NCI-H345 treated with DMSO at 0.1 percent for 48 hours (cell line): ENCODE results near the gene SORT1.
A peak's percentile ranks its signal among the peaks of the same experiment; 100 is the strongest.
"Not testable (repeated sequence)": the region's sequence is repeated elsewhere in the genome, so short reads cannot be mapped to it uniquely, and the experiment has no call there.

Experiments used
- DNase-seq: peaks from one replicate; lab custom pipeline; 2025; ENCODE audit not compliant: unreplicated experiment; lab: John Stamatoyannopoulos, UW

The SORT1 gene

GRCh38 chr1:109383087-109383779 is 14.5 kb downstream of the SORT1 start:
- DNase-seq: no peak

DNA sequence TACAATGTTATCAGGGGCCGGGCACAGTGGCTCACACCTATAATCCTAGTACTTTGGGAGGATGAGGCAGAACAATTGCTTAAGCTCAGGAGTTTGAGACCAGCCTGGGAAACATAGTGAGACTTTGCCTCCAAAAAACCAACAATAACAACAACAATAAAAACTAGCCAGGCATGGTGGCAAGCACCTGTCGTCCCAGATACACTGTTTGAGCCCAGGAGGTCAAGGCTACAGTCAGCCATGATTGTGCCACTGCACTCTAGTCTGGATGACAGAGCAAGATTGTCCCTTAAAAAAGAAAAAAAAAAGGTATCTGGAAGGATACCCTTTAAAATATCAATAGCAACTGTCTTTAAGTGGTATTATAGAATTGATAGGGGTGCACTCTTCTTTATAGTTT is 16.1 kb downstream of the SORT1 start:
- no peak for DNase-seq

DNA sequence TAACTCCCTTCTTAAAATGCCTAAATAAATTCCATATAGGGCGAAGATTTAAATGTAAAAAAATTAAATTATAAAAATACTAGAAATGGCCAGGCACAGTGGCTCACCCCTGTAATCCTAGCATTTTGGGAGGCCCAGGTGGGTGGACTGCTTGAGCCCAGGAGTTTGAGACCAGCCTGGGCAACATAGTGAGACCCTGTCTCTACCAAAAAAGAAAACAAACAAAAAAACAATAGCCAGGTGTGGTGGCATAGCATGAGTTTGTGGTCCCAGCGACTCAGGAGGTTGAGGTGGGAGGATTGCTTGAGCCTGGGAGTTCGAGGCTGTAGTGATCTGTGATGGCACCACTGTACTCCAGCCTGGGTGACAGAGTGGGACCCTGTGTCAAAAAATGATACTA is 17.8 kb downstream of the SORT1 start:
- DNase-seq: no peak

DNA sequence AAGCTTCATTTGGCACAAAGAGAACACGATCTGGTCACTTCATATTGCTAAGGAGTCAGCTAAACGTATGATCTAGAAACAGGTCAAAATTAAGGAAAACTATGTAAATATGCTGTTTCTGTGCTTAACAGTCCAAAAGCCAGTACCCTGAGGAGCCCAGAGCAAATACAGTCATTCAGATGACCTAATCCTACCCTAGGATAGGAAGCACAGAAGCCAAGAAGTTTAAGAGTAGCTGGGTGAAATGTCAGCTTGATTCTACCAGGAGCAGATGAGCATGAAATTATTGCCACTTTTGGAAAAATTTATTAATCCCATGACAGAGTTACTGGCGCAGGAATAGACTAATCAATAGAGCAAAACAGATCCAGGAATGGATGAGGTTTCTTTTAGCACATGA is 18.3 kb downstream of the SORT1 start:
- no peak for DNase-seq

DNA sequence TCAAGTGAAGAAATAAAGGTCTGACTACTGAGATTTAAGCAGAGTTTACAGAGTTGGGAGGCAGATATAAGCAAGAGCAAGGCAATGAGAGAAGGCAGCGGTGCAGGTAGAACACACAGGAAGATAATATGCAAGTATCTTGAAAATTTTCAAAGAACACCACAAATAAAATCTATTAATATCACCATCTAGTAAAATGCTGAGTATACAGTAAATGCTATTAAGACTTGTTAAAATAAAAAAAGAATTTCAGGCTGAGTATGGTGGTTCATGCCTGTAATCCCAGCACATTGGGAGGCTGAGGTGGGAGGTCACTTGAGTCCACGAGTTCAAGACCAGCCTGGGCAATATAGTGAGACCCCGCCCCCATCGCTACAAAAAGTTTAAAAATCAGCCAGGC is 20.0 kb downstream of the SORT1 start:
- no peak for DNase-seq

GRCh38 chr1:109373696-109374095 is 24.0 kb downstream of the SORT1 start:
- not testable (repeated sequence) for DNase-seq

GRCh38 chr1:109373126-109373525 is 24.6 kb downstream of the SORT1 start:
- DNase-seq: no peak

DNA sequence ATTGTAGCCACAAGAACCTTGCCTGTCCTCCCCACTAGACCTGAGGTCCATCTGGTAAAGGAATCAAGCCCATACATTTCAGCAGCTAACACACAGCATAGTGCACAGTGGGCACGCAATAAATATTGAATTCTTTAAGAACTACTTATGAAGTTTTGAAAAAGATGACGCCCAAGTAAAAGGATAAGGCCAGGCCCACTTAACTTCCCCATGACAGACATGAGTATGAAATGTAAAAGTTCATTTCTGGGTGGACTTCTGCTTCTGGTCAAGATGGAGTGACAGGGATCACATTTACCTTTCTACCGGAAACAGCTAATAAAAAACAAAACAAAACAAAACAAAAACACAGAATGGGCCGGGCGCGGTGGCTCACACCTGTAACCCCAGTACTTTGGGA is 25.4 kb downstream of the SORT1 start:
- no peak for DNase-seq

GRCh38 chr1:109371341-109371739 is 26.4 kb downstream of the SORT1 start:
- DNase-seq: no peak

DNA sequence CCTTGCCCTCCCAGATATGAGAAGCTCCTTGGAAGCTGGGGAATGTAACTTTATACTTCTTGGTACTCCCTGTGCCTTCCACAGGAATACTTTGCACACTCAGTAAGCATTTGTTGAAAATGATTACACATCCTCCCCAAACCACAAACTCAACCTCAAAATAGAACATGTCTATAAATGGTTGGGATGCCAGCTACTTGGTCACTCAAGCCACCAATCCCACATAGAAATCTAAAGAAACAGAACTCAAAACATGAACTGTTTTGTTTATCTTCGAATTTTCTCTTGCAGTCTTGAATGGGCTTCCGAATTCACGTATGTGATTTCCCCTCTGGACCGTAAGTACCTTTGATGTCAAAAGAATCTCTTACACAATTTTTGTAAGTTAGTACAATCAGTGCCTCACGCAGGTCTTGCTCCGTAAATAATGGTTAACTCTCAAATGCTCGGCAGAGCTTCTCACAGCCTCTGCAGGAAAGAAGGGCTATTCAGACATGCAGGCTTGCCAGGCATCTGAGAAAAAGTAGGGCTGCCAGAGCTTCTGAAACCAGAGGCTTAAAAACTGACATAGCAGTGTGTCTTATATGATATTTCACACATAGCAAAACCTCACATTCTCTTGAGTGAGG is 26.9 kb downstream of the SORT1 start:
- DNase-seq: no peak

DNA sequence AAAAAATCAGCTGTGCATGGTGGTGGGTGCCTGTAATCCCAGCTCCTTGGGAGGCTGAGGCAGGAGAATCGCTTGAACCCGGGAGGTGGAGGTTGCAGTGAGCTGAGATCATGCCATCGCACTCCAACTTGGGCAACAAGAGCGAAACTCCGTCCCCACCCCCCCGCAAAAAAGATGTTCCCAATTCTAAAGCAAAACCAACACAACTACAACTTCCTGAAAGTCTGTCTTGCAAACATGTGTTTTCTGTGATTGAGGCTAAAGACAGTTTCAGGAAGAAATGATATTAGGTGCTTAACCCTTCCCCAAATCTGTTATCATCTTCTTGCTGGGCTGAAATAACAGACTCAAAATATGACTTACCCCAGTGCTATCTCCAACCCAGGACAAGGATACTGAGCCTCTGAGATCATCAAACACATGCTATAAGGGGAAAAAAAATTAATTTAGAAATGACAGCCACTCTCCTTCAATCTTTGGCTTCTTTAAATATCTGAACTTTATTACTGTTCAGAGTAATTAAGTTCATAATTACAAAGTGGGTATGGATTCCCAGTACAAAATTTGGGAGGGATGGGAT is 28.5 kb downstream of the SORT1 start:
- DNase-seq: no peak

GRCh38 chr1:109368464-109368863 is 29.3 kb downstream of the SORT1 start:
- no peak for DNase-seq

DNA sequence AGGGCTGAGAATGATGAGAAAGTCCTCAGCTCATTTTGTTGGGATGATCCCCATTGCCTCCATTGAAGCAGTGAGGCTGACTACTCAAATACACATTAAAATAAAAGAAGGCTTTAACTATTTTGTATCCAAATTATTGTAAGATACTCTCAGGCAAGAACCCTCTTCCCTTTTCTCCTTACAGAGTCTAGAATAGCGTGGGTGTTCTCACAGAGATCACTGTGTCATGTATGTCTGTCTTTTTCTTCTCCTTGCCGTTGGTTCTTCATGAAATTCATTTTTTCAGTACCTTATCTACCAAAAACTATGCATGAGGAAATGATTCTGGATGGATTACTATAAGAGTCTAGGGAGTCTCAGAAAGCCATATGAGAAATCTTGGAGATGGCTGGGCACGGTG is 30.1 kb downstream of the SORT1 start:
- DNase-seq: no peak

DNA sequence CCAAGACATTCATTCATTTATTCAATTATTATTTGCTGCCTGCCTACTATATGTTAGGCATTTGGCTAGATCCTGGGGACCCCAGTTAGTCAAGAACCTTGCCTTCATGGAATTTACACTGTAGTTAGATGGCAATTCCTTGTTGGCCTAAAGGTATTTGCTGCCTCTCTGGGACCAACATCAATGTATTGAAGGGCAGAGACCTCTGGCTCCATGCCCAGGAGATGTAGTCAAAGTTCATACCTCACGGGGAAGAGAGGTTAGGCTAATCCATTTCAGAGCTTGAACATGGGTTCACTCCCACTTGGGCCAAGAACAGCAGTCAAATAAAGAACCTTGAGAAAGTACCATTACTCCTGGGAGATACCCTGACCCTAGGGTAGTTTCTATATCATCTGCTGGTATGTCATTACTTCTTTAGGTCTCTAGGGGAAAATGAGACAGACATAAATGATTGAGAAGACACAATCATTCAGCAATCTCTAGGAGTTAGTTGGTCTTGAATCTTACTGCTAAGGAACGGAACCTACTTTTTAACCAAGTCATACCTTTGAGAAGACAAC is 32.0 kb downstream of the SORT1 start:
- no peak for DNase-seq

- no peak for DNase-seq
Observed at GRCh38 chr1:109361649-109362048, 36.1 kb downstream of the SORT1 start.

- no peak for DNase-seq
Observed at GRCh38 chr1:109361069-109361468, 36.6 kb downstream of the SORT1 start.

- DNase-seq: peak; percentile 3
Observed at GRCh38 chr1:109357616-109358015, 40.1 kb downstream of the SORT1 start.

- DNase-seq: no peak
Observed at GRCh38 chr1:109356915-109357314, 40.8 kb downstream of the SORT1 start.

DNA sequence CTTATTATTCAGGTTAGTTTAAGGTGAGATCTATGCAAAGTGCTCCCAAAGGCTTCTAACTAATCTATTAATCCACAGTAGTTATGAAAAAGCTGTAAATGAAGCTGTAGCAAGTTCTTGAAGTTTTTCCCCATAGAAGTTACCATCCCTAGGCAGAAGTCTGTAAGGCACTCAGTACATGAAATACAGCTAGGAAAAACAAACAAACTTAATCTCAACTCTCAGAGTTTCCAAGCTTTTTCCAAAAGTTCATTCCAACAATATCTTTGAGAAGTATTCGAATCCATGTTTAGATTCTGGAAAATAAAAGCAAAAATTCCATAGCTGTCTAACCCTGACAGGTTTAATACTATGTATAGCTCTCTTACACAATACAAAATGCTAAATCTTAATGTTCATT is 41.2 kb downstream of the SORT1 start:
- no peak for DNase-seq

- DNase-seq: no peak
Observed at GRCh38 chr1:109354929-109355328, 42.8 kb downstream of the SORT1 start.

GRCh38 chr1:109351457-109351856 is 46.3 kb downstream of the SORT1 start:
- DNase-seq: no peak

GRCh38 chr1:109350655-109351054 is 47.1 kb downstream of the SORT1 start:
- DNase-seq: no peak
